Neural progenitor cell (in vitro differentiated cells): Measurements from ENCODE around the gene ACOT4.
"Not testable (repeated sequence)": the region's sequence is repeated elsewhere in the genome, so short reads cannot be mapped to it uniquely, and the experiment has no call there.

Experiments used
- CTCF ChIP-seq: fragments of 200-600 bp; sonication (generic); IDR thresholded peaks from 2 replicates; pipeline ENCODE4 v1.5.1; 2017; ENCODE audit warnings: antibody characterized with exemption, mild to moderate bottlenecking
- EZH2 ChIP-seq: fragments of 200-600 bp; sonication (generic); IDR thresholded peaks from 2 replicates; pipeline ENCODE4 v1.6.1; 2017; ENCODE audit warnings: antibody characterized with exemption, mild to moderate bottlenecking, moderate library complexity

- not testable (repeated sequence) for TF ChIP-seq CTCF, EZH2
Observed at GRCh38 chr14:73582102-73582979, 9.3 kb upstream of the ACOT4 start.
